Left forelimb (tissue), 1 donor: ENCODE measurements around the gene SERPINE3.

Experiments used
- DNase-seq: peaks from one replicate; pipeline ENCODE4 v3.0.0-alpha.2; 2018; ENCODE audit warnings: low spot score

The SERPINE3 gene

GRCh38 chr13:51329606-51330005, 9.9 kb upstream of the SERPINE3 start:
- no peak for DNase-seq

- DNase-seq = no peak
These were observed 8.7 kb upstream of the SERPINE3 start for GRCh38 chr13:51330791-51331190.

- no peak for DNase-seq
These were observed 8.1 kb upstream of the SERPINE3 start for GRCh38 chr13:51331354-51331861.

- DNase-seq = no peak
These were observed 6.7 kb upstream of the SERPINE3 start for GRCh38 chr13:51332566-51333361.

GRCh38 chr13:51333421-51333820, 6.1 kb upstream of the SERPINE3 start:
- no peak for DNase-seq

- no peak for DNase-seq
These were observed 5.7 kb upstream of the SERPINE3 start for GRCh38 chr13:51333826-51334225.

GRCh38 chr13:51336746-51337145, 2.7 kb upstream of the SERPINE3 start:
- DNase-seq = no peak

GRCh38 chr13:51339952-51340732, 651 bp downstream of the SERPINE3 start:
- DNase-seq = no peak

GRCh38 chr13:51341232-51341631, 1.7 kb downstream of the SERPINE3 start:
- no peak for DNase-seq

- DNase-seq = no peak
These were observed 2.3 kb downstream of the SERPINE3 start for GRCh38 chr13:51341791-51342190.

GRCh38 chr13:51342706-51343105, 3.2 kb downstream of the SERPINE3 start:
- no peak for DNase-seq

GRCh38 chr13:51343475-51343874, 4.0 kb downstream of the SERPINE3 start:
- DNase-seq = no peak

- DNase-seq = no peak
These were observed 6.9 kb downstream of the SERPINE3 start for GRCh38 chr13:51346397-51346796.

GRCh38 chr13:51347099-51347498, 7.6 kb downstream of the SERPINE3 start:
- no peak for DNase-seq

- no peak for DNase-seq
These were observed 8.8 kb downstream of the SERPINE3 start for GRCh38 chr13:51348069-51348967.

- DNase-seq = no peak
These were observed 9.5 kb downstream of the SERPINE3 start for GRCh38 chr13:51349016-51349415.

GRCh38 chr13:51355217-51355616, 15.7 kb downstream of the SERPINE3 start:
- DNase-seq = no peak

GRCh38 chr13:51357928-51358595, 18.6 kb downstream of the SERPINE3 start:
- DNase-seq = no peak

- no peak for DNase-seq
These were observed 19.9 kb downstream of the SERPINE3 start for GRCh38 chr13:51359352-51359751.

- no peak for DNase-seq
These were observed 21.0 kb downstream of the SERPINE3 start for GRCh38 chr13:51360489-51360888.

GRCh38 chr13:51361106-51361505, 21.6 kb downstream of the SERPINE3 start:
- no peak for DNase-seq

- no peak for DNase-seq
These were observed 24.1 kb downstream of the SERPINE3 start for GRCh38 chr13:51363625-51364024.
